T-cell (primary cell): ENCODE data around the gene ENDOD1. TPM values are rescaled to one million over a fixed set of nuclear protein-coding genes. Genes with fewer than 3 reads are reported as not detected.
"Not testable (repeated sequence)": the region's sequence is repeated elsewhere in the genome, so short reads cannot be mapped to it uniquely, and the experiment has no call there.

Experiments used
- ATAC-seq, 4 experiments: fragments of 200-7000 bp in 3 of 4; fragments of 150-1000 bp in 1 of 4; cut with Tn5 transposase; replicated peaks in 1 of 4; 1 replicate in 3 of 4; 2 replicates in 1 of 4; pipeline ENCODE4 v1.10.0; 2021; ENCODE audit warnings: moderate library complexity in 3 of 4, mild to moderate bottlenecking in 2 of 4, moderate number of reproducible peaks in 1 of 4
- CTCF ChIA-PET, 2 donors: fragments of 300-600 bp; sonication (Branson Sonifier 250); formaldehyde crosslinking; loops; one replicate each; lab custom pipeline; 2022; ENCODE audit warnings: antibody characterized with exemption in 2 of 2; lab: Charles Lee
- POLR2A ChIA-PET, 2 donors: fragments of 300-600 bp; sonication (Branson Sonifier 250); formaldehyde crosslinking; loops; one replicate each; lab custom pipeline; 2022; ENCODE audit warnings: antibody characterized with exemption in 2 of 2; lab: Charles Lee
- DNase-seq, 35 experiments: peaks; one replicate each; pipeline versions ENCODE4 v3.0.0 to v3.0.0-alpha.2; 2013 to 2023
- H3K27ac ChIP-seq: one replicate; pipeline ENCODE4 v1.5.1; 2013; ENCODE audit warnings: low read length
- H3K27me3 ChIP-seq, 2 experiments: replicated peaks in 1 of 2; 1 replicate in 1 of 2; 2 replicates in 1 of 2; pipeline versions ENCODE4 v1.6.1 to v1.7.0; 2013; ENCODE audit warnings: low read length in 1 of 2, mixed read lengths in 1 of 2; ENCODE audit not compliant: control insufficient read depth in 2 of 2, insufficient read depth in 2 of 2; ENCODE audit errors: extremely low read depth in 1 of 2
- H3K36me3 ChIP-seq, 2 donors: 1 replicate in 1 of 2; 2 replicates in 1 of 2; pipeline versions ENCODE4 v1.6.1 to v1.7.0; 2013; ENCODE audit warnings: low read length in 1 of 2; ENCODE audit not compliant: control insufficient read depth in 2 of 2, insufficient read depth in 1 of 2; ENCODE audit errors: extremely low read depth in 1 of 2
- H3K4me1 ChIP-seq, 2 experiments: 1 replicate in 1 of 2; 2 replicates in 1 of 2; pipeline versions ENCODE4 v1.6.1 to v1.7.0; 2013; ENCODE audit warnings: low read length in 2 of 2, mixed read lengths in 1 of 2; ENCODE audit not compliant: insufficient read depth in 2 of 2, control insufficient read depth in 1 of 2; ENCODE audit errors: extremely low read depth in 1 of 2
- H3K4me3 ChIP-seq, 2 donors: 1 replicate in 1 of 2; 2 replicates in 1 of 2; pipeline versions ENCODE4 v1.5.1 to v1.7.0; 2013; ENCODE audit warnings: mild to moderate bottlenecking in 2 of 2, low read length in 1 of 2, moderate library complexity in 1 of 2; ENCODE audit not compliant: control insufficient read depth in 1 of 2; ENCODE audit errors: extremely low read depth in 1 of 2
- H3K9me3 ChIP-seq: 2 replicates; pipeline ENCODE4 v1.7.0; 2013
- H3K27ac Mint-ChIP-seq, 2 donors: one replicate each; pipeline ENCODE4 v1.8.0; 2020 to 2021; ENCODE audit warnings: mild to moderate bottlenecking in 2 of 2, mixed read lengths in 2 of 2
- H3K27me3 Mint-ChIP-seq, 2 donors: one replicate each; pipeline ENCODE4 v1.8.0; 2021 to 2022; ENCODE audit warnings: mixed read lengths in 2 of 2
- H3K36me3 Mint-ChIP-seq: one replicate; pipeline ENCODE4 v1.8.0; 2021; ENCODE audit warnings: mixed read lengths
- H3K4me1 Mint-ChIP-seq, 3 donors: one replicate each; pipeline ENCODE4 v1.8.0; 2020 to 2022; ENCODE audit warnings: mixed read lengths in 3 of 3, mild to moderate bottlenecking in 1 of 3
- H3K4me3 Mint-ChIP-seq, 3 donors: one replicate each; pipeline ENCODE4 v1.8.0; 2020 to 2022; ENCODE audit warnings: mild to moderate bottlenecking in 3 of 3, mixed read lengths in 3 of 3, moderate library complexity in 3 of 3
- H3K9me3 Mint-ChIP-seq, 3 donors: one replicate each; pipeline ENCODE4 v1.8.0; 2020 to 2022; ENCODE audit warnings: mixed read lengths in 3 of 3
- WGBS: methylation state at CpG from one replicate; pipeline ENCODE4 v1.1.5; 2013; ENCODE audit warnings: missing lambda C conversion rate; ENCODE audit not compliant: insufficient coverage; 5-methylcytosine and 5-hydroxymethylcytosine counted together
- total RNA-seq, 35 experiments: library from RNA in 6 of 35; stranded (reverse) in 6 of 35; fragments of 120-200 nt in 1 of 35; gene quantifications; one replicate each; pipeline versions ENCODE4 v1.2.1 to v1.2.4 and lab custom pipeline; 2013 to 2026

ENDOD1 gene
- total RNA-seq (10 to 100 TPM in 2 of 5 donors, 1 to 10 TPM in 3; 7.4 to 13.1 (median 9.8) TPM), total RNA-seq (lab: John Stamatoyannopoulos, UW) (17.3 to 70.7 (median 38.7) reads per million in 29 experiments)
- total RNA-seq (2013) = 18.8 TPM

- ChIA-PET POLR2A (interaction anchor here (0.5 to 3.5 kb wide), 9 partner anchors 18 to 700 kb away, joined by 3 to 33 read pairs (median 4); partner anchors contain the start of genes FAM76B (in 1 of the 2) and SRSF8 (in 1 of the 2)), CTCF (interaction anchor here (0.8 to 6.6 kb wide), 10 partner anchors 20 to 699 kb away, joined by 3 to 73 read pairs (median 6); partner anchors contain the start of genes SRSF8 (in 2 of the 2), CWC15 (in 1 of the 2), FAM76B (in 1 of the 2) and KDM4D (in 1 of the 2))
- Histone ChIP-seq H3K36me3 (no peaks in the 10 kb centered on the region), H3K9me3 (no peaks in the 10 kb centered on the region), H3K27me3 (no peaks in the 10 kb centered on the region), H3K27ac (peak within 1 kb of the TSS; percentile 80), H3K4me1 (peaks cover 5 to 31% of the 10 kb centered on the region in 2 experiments), H3K4me3 (peak within 1 kb of the TSS; percentile 67 to 76)
- under 1% methylated on average over 105 of the region's 106 CpGs for WGBS
- Mint-ChIP-seq H3K9me3 (no peaks in the 10 kb centered on the region), H3K4me1 (peaks cover 37 to 59% (median 50%) of the 10 kb centered on the region in 3 donors), H3K27ac (peak within 1 kb of the TSS; percentile 89 to 99), H3K36me3 (no peaks in the 10 kb centered on the region), H3K27me3 (no peaks in the 10 kb centered on the region), H3K4me3 (peak within 1 kb of the TSS; percentile 82 to 90 (median 90))
- ATAC-seq (peak; percentile 94 to 98 (median 95)), DNase-seq (peak; percentile 75 to 92 (median 83))
Observed at GRCh38 chr11:95089620-95090542, at the start of gene ENDOD1. Gene ENDOD1 (plus strand): TSS chr11:95089846. CDS start chr11:95089928, 82 bp downstream.

GRCh38 chr11:95042239-95042638, 47.4 kb upstream of the ENDOD1 start:
- Mint-ChIP-seq H3K27me3 (peaks cover 35 to 42% of the 10 kb centered on the region in 2 donors), H3K27ac (no peak overlapping the region), H3K4me3 (no peak overlapping the region), H3K36me3 (no peaks in the 10 kb centered on the region), H3K9me3 (no peaks in the 10 kb centered on the region), H3K4me1 (peaks cover 0 to 3% (median 0%) of the 10 kb centered on the region in 3 donors)
- no peak overlapping the region for H3K4me3 ChIP-seq
- ChIA-PET POLR2A (no interaction called here), CTCF (no interaction called here)
- ATAC-seq (no peak), DNase-seq (no peak)
- H3K9me3 ChIP-seq = no peaks in the 10 kb centered on the region
- WGBS = no CpG with 5 or more reads among the region's 1 CpG
- H3K27me3 ChIP-seq = peaks cover 0 to 30% of the 10 kb centered on the region in 2 experiments
- no peaks in the 10 kb centered on the region for H3K4me1 ChIP-seq
- H3K36me3 ChIP-seq = no peaks in the 10 kb centered on the region
- H3K27ac ChIP-seq = no peak overlapping the region

DNA sequence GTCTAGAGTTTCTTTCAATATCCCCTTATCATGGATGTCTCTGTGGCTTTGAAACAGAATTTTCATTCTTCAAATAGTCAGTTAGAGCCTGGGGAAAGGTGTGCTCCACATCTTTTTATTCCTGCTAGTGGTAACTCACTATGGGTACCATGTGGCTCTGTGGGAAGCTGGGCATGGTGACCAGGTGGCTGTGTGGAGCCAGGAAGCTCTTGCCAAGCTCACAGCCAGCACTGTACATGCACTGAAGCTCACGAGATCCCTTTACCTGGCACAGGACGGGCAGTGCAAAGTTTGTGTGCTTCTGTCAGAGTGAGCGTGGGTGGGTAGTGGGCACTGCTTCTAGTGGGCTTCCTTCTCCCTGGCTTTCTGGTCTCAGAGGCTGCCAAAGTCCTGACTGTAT, 46.7 kb upstream of the ENDOD1 start:
- Histone ChIP-seq H3K27me3 (peaks cover 0 to 27% of the 10 kb centered on the region in 2 experiments), H3K36me3 (no peaks in the 10 kb centered on the region), H3K4me3 (no peak overlapping the region), H3K4me1 (no peaks in the 10 kb centered on the region), H3K27ac (no peak overlapping the region), H3K9me3 (no peaks in the 10 kb centered on the region)
- ChIA-PET POLR2A (no interaction called here), CTCF (no interaction called here)
- H3K27me3 Mint-ChIP-seq = peaks cover 38 to 41% of the 10 kb centered on the region in 2 donors
- H3K36me3 Mint-ChIP-seq = no peaks in the 10 kb centered on the region
- DNase-seq (no peak), ATAC-seq (no peak)
- H3K4me1 Mint-ChIP-seq = peaks cover 0 to 3% (median 0%) of the 10 kb centered on the region in 3 donors
- 74% methylated on average over 3 of the region's 3 CpGs for WGBS
- H3K9me3 Mint-ChIP-seq = no peaks in the 10 kb centered on the region
- no peak overlapping the region for H3K4me3 Mint-ChIP-seq
- no peak overlapping the region for H3K27ac Mint-ChIP-seq

DNA sequence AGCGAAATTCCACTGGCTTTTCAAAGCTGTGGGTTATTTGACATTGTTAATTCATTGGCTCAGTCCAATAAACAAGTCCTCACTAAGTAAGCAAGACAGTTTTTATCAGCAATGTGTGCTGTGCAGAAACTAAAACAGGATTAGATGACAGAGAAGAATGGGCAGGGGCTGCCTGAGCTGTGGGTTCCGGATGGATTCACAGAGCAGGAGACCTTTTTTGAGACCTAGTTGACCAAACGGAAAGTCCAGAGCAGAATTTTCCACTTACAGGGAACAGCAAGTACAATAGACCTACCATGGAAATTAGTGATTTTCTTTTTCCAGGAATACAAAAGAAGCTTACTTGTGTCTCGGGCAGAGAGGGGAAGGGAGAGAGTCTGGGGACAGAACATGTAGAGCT, 45.6 kb upstream of the ENDOD1 start:
- no peaks in the 10 kb centered on the region for H3K36me3 ChIP-seq
- Mint-ChIP-seq H3K4me3 (no peak overlapping the region), H3K4me1 (no peaks in the 10 kb centered on the region), H3K9me3 (no peaks in the 10 kb centered on the region), H3K36me3 (no peaks in the 10 kb centered on the region), H3K27ac (no peak overlapping the region), H3K27me3 (peaks cover 36 to 38% of the 10 kb centered on the region in 2 donors)
- ChIA-PET POLR2A (no interaction called here), CTCF (no interaction called here)
- H3K27ac ChIP-seq = no peak overlapping the region
- DNase-seq (no peak), ATAC-seq (no peak)
- 69% methylated on average over 3 of the region's 4 CpGs for WGBS
- no peaks in the 10 kb centered on the region for H3K4me1 ChIP-seq
- no peak overlapping the region for H3K4me3 ChIP-seq
- H3K9me3 ChIP-seq = no peaks in the 10 kb centered on the region
- peaks cover 0 to 25% of the 10 kb centered on the region in 2 experiments for H3K27me3 ChIP-seq

DNA sequence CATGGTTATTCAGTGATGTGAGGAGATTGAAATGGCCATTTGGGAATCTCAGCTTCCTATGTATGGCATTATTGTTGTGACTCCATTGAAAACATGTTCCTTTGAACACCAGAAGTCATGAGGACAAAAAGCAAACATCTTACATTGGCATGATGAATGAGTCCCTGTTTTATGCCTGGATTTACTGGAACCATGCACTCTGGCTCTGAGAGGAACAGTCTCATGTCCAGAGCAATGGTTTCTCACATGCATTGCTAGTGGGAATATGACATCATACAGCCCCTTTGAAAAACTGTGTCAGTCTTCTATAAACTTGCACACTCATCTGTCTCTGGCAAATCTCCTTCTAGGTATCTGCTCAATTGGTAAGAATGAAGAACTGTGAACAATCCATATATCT, 43.8 kb upstream of the ENDOD1 start:
- Mint-ChIP-seq H3K36me3 (no peaks in the 10 kb centered on the region), H3K27me3 (peaks cover 38 to 44% of the 10 kb centered on the region in 2 donors), H3K9me3 (no peaks in the 10 kb centered on the region), H3K27ac (no peak overlapping the region), H3K4me1 (no peaks in the 10 kb centered on the region), H3K4me3 (no peak overlapping the region)
- DNase-seq (no peak), ATAC-seq (no peak)
- ChIA-PET POLR2A (no interaction called here), CTCF (no interaction called here)
- Histone ChIP-seq H3K4me3 (no peak overlapping the region), H3K9me3 (no peaks in the 10 kb centered on the region), H3K27ac (no peak overlapping the region), H3K27me3 (peaks cover 0 to 32% of the 10 kb centered on the region in 2 experiments), H3K36me3 (no peaks in the 10 kb centered on the region), H3K4me1 (no peaks in the 10 kb centered on the region)

GRCh38 chr11:95049122-95049521, 40.5 kb upstream of the ENDOD1 start, which contains the start of gene KDM4F:
Gene KDM4F (plus strand): TSS chr11:95049422.
- POLR2A ChIA-PET, H3K9me3 Mint-ChIP-seq, H3K27ac ChIP-seq, CTCF ChIA-PET, H3K4me1 ChIP-seq, H3K4me3 ChIP-seq, DNase-seq, H3K36me3 ChIP-seq, H3K9me3 ChIP-seq, ATAC-seq, H3K4me3 Mint-ChIP-seq, H3K4me1 Mint-ChIP-seq, H3K36me3 Mint-ChIP-seq, H3K27ac Mint-ChIP-seq: not testable (repeated sequence)
- H3K27me3 Mint-ChIP-seq = peaks cover 37 to 52% of the 10 kb centered on the region in 2 donors
- no CpG with 5 or more reads among the region's 3 CpGs for WGBS
- peaks cover 0 to 25% of the 10 kb centered on the region in 2 experiments for H3K27me3 ChIP-seq
